SK-MEL-5 (cell line): ENCODE data around the gene RASGRP2. TPM values are rescaled to one million over a fixed set of nuclear protein-coding genes. Genes with fewer than 3 reads are reported as not detected.

Experiments
- DNase-seq: peaks from one replicate; pipeline ENCODE4 v3.0.0-alpha.2; 2016; ENCODE audit warnings: low read depth, low spot score
- in situ Hi-C: cut with HindIII; loops from 2 replicates; pipeline ENCODE4 v1.10.0; 2016; ENCODE audit warnings: low sequenced_read_pairs, high pct_unique_total_duplicates, low pct_unique_long_range_greater_than_20kb
- total RNA-seq: library from RNA; depleted of rRNA; stranded (reverse); fragments of >200 nt; shearing (Covaris generic); gene quantifications from 2 replicates; pipeline ENCODE4 v1.2.3, GENCODE V29; 2014

RASGRP2 gene
- total RNA-seq, 1 experiment from 2014 or later = not detected

GRCh38 chr11:64760759-64761420, 16.9 kb upstream of the RASGRP2 start:
- in situ Hi-C loops = no loop called here
- DNase-seq = no peak

- DNase-seq = no peak
- in situ Hi-C loops = no loop called here
Measured at GRCh38 chr11:64759722-64760719, 16.1 kb upstream of the RASGRP2 start, which contains the start of gene PYGM. PYGM (minus strand) TSS chr11:64759974; CDS start chr11:64759898, 76 bp downstream.

GRCh38 chr11:64759131-64759721, 15.3 kb upstream of the RASGRP2 start:
- in situ Hi-C loops = no loop called here
- DNase-seq = no peak

- in situ Hi-C loops = no loop called here
- DNase-seq = no peak
Measured at GRCh38 chr11:64758330-64759079, 14.6 kb upstream of the RASGRP2 start.

- no peak for DNase-seq
- in situ Hi-C loops = no loop called here
Measured at GRCh38 chr11:64757549-64758329, 13.8 kb upstream of the RASGRP2 start.

- in situ Hi-C loops = no loop called here
- no peak for DNase-seq
Measured at GRCh38 chr11:64755681-64756361, 11.9 kb upstream of the RASGRP2 start.

- in situ Hi-C loops = no loop called here
- no peak for DNase-seq
Measured at GRCh38 chr11:64754919-64755662, 11.1 kb upstream of the RASGRP2 start.

GRCh38 chr11:64754124-64754918, 10.4 kb upstream of the RASGRP2 start:
- DNase-seq = no peak
- in situ Hi-C loops = no loop called here

GRCh38 chr11:64753380-64754123, 9.6 kb upstream of the RASGRP2 start:
- in situ Hi-C loops = no loop called here
- DNase-seq = no peak

- no peak for DNase-seq
- in situ Hi-C loops = no loop called here
Measured at GRCh38 chr11:64753019-64753379, 9.1 kb upstream of the RASGRP2 start.

GRCh38 chr11:64752175-64752970, 8.4 kb upstream of the RASGRP2 start:
- in situ Hi-C loops = no loop called here

GRCh38 chr11:64751580-64751979, 7.6 kb upstream of the RASGRP2 start:
- in situ Hi-C loops = no loop called here
- no peak for DNase-seq

More at GRCh38 chr11:64752175-64752970, 8.4 kb upstream of the RASGRP2 start:
- DNase-seq = peak; percentile 26

- no peak for DNase-seq
- in situ Hi-C loops = no loop called here
Measured at GRCh38 chr11:64751136-64751535, 7.2 kb upstream of the RASGRP2 start.
